Body of pancreas (tissue), 4 donors: ENCODE measurements around the gene APOA4.

Source experiments
- POLR2A ChIP-seq, 3 donors: fragments of 450-650 bp; IDR thresholded peaks; one replicate each; pipeline ENCODE4 v1.6.1; 2016; ENCODE audit warnings: antibody characterized with exemption in 3 of 3, mild to moderate bottlenecking in 2 of 3
- TF ChIP-seq, protein P1 (sequence below), 7 experiments: fragments of 450-650 bp in 4 of 7; fragments of 200-600 bp in 3 of 7; sonication (generic) in 3 of 7; IDR thresholded peaks; one replicate each; pipeline ENCODE4 v1.5.1; 2016 to 2019; ENCODE audit warnings: antibody characterized with exemption in 7 of 7

DNA sequence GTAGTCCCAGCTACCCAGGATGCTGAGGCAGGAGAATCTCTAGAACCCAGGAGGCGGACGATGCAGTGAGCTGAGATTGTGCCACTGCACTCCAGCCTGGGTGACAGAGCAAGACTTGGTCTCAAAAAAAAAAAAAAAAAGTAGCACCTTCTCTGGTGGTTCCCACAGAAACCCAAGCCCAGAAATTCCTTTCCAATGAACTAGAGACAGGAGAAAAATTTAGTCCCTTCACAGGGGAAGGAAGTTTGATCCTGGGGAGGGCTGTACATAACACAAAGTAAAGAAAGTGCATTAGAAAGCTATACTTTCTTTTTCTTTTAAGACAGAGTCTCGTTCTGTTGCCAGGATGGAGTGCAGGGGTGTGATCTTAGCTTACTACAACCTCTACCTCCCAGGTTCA is 39.8 kb upstream of the APOA4 start:
- TF ChIP-seq, protein P1, sequence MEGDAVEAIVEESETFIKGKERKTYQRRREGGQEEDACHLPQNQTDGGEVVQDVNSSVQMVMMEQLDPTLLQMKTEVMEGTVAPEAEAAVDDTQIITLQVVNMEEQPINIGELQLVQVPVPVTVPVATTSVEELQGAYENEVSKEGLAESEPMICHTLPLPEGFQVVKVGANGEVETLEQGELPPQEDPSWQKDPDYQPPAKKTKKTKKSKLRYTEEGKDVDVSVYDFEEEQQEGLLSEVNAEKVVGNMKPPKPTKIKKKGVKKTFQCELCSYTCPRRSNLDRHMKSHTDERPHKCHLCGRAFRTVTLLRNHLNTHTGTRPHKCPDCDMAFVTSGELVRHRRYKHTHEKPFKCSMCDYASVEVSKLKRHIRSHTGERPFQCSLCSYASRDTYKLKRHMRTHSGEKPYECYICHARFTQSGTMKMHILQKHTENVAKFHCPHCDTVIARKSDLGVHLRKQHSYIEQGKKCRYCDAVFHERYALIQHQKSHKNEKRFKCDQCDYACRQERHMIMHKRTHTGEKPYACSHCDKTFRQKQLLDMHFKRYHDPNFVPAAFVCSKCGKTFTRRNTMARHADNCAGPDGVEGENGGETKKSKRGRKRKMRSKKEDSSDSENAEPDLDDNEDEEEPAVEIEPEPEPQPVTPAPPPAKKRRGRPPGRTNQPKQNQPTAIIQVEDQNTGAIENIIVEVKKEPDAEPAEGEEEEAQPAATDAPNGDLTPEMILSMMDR (IDR thresholded peaks at IDR 0.05) = no peak
- TF ChIP-seq POLR2A (IDR thresholded peaks at IDR 0.05) = no peak
